K562 (cell line): Measurements from ENCODE around the gene PRAMEF1. TPM values are rescaled to one million over a fixed set of nuclear protein-coding genes. Genes with fewer than 3 reads are reported as not detected.

Experiments
- BRF1 ChIP-seq: IDR thresholded peaks from 3 replicates; pipeline ENCODE4 v1.6.1; 2011; ENCODE audit warnings: borderline replicate concordance, mild to moderate bottlenecking; ENCODE audit not compliant: insufficient read length; ENCODE audit errors: extremely low read depth
- CREB3L1 ChIP-seq: fragments of 450-650 bp; IDR thresholded peaks from 2 replicates; pipeline ENCODE4 v1.6.1; 2014; ENCODE audit warnings: low read depth, mild to moderate bottlenecking, moderate library complexity, borderline replicate concordance
- ELF2 ChIP-seq: fragments of 250-450 bp; sonication (Bioruptor Pico); IDR thresholded peaks from 2 replicates; pipeline ENCODE4 v1.5.0; 2021; ENCODE audit warnings: mild to moderate bottlenecking
- MLX ChIP-seq, 2 experiments: fragments of 450-650 bp in 1 of 2; sonication (generic) in 1 of 2; formaldehyde crosslinking; conservative IDR thresholded peaks; 2 replicates each; pipeline versions ENCODE4 v1.4.0 to v1.8.1; 2020 to 2022; ENCODE audit warnings: mild to moderate bottlenecking in 1 of 2, missing genetic modification reagents in 1 of 2
- NCOA6 ChIP-seq: fragments of 450-650 bp; IDR thresholded peaks from 2 replicates; pipeline ENCODE4 v1.6.1; 2017; ENCODE audit warnings: mild to moderate bottlenecking
- POLR2B ChIP-seq: fragments of 450-650 bp; IDR thresholded peaks from 2 replicates; pipeline ENCODE4 v1.6.1; 2018; ENCODE audit warnings: low read depth; ENCODE audit not compliant: partially characterized antibody
- POU5F1 ChIP-seq: fragments of 150-350 bp; IDR thresholded peaks from 2 replicates; pipeline ENCODE4 v1.6.1; 2014; ENCODE audit warnings: borderline replicate concordance, low read length, low read depth, mild to moderate bottlenecking; ENCODE audit not compliant: partially characterized antibody
- PTBP1 ChIP-seq: fragments of 200-400 bp; formaldehyde crosslinking; IDR thresholded peaks from 2 replicates; pipeline ENCODE4 v1.6.1; 2017; ENCODE audit warnings: low read depth, low read length
- SMC3 ChIP-seq: conservative IDR thresholded peaks from 2 replicates; pipeline ENCODE4 v1.6.1; 2011; ENCODE audit warnings: low read depth, low read length, improper control_type of control experiment; ENCODE audit not compliant: insufficient read depth
- SOX6 ChIP-seq: fragments of 450-650 bp; IDR thresholded peaks from 2 replicates; pipeline ENCODE4 v1.6.1; 2014; ENCODE audit warnings: mild to moderate bottlenecking
- TBL1XR1 ChIP-seq, 2 experiments: IDR thresholded peaks; 2 replicates each; pipeline ENCODE4 v1.6.1; 2012; ENCODE audit warnings: improper control_type of control experiment in 2 of 2, low read length in 2 of 2, mild to moderate bottlenecking in 1 of 2
- USF2 ChIP-seq: sonication (generic); formaldehyde crosslinking; IDR thresholded peaks from 2 replicates; pipeline ENCODE4 v1.5.0; 2020; ENCODE audit warnings: missing genetic modification reagents
- ZMIZ1 ChIP-seq, 2 experiments: fragments of 150-350 bp in 1 of 2; IDR thresholded peaks; 2 replicates each; pipeline ENCODE4 v1.6.1; 2012 to 2016; ENCODE audit warnings: low read depth in 2 of 2, low read length in 2 of 2, mild to moderate bottlenecking in 1 of 2, moderate library complexity in 1 of 2
- ZNF398 ChIP-seq: fragments of 250-450 bp; sonication (Bioruptor Pico); IDR thresholded peaks from 2 replicates; pipeline ENCODE4 v1.8.0; 2021; ENCODE audit warnings: moderate library complexity, mild to moderate bottlenecking, inconsistent platforms
- ZNF583 ChIP-seq: fragments of 250-450 bp; sonication (Bioruptor Pico); IDR thresholded peaks from 2 replicates; pipeline ENCODE4 v1.4.0; 2020
- ZNF766 ChIP-seq: fragments of 200-800 bp; sonication (Bioruptor generic); conservative IDR thresholded peaks from 2 replicates; pipeline ENCODE4 v1.6.1; 2016; ENCODE audit warnings: missing genetic modification characterization, missing compliant biosample characterization
- polyA plus RNA-seq, 8 experiments: library from polyadenylated mRNA; depleted of rRNA in 4 of 8; stranded (reverse) in 5 of 8; unstranded in 3 of 8; fragments of >200 nt; fragmentation: Nextera tagmentation in 2 of 8; fragmentation: Illumina TruSeq in 1 of 8; extraction: Ambion mirVana in 2 of 8; extraction: Trizol in 1 of 8; gene quantifications; 2 replicates each; pipeline versions ENCODE4 v1.2.1 to v1.2.3, GENCODE V29; 2011 to 2014; ENCODE audit warnings: inconsistent platforms in 1 of 8, missing spikeins in 1 of 8
- total RNA-seq, 7 experiments: library from RNA; depleted of rRNA in 6 of 7; stranded (reverse); fragments of >200 nt in 6 of 7; fragmentation: Illumina TruSeq in 2 of 7; extraction: Trizol in 2 of 7; gene quantifications; 2 replicates each; pipeline versions ENCODE4 v1.2.1 to v1.2.3, GENCODE V29; 2011 to 2021; ENCODE audit warnings: low replicate concordance in 1 of 7
- TF ChIP-seq, protein P1 (sequence below): fragments of 450-650 bp; formaldehyde crosslinking; IDR thresholded peaks from 2 replicates; pipeline ENCODE4 v1.4.0; 2022; ENCODE audit warnings: mild to moderate bottlenecking, moderate library complexity

Gene PRAMEF1
- total and polyA plus RNA-seq, 9 of the 15 experiments (the other 6 are each of a cell fraction or from before 2014, with no cell fraction given): not detected

GRCh38 chr1:12745126-12745991 is 45.8 kb upstream of the PRAMEF1 start (continued):
- TF ChIP-seq CREB3L1: no peak
- TF ChIP-seq SOX6: peak; percentile 98
- TF ChIP-seq PTBP1: no peak
- TF ChIP-seq ZNF398: no peak
- peak; percentile 54 for TF ChIP-seq ZNF583 (CRISPR knock-in tag)
- TF ChIP-seq ZMIZ1 (IDR thresholded peaks at IDR 0.05; ENCODE audit: low read depth in 2 of 2, low read length in 2 of 2): no peak
- TF ChIP-seq BRF1: no peak
- peak; percentile 99 for TF ChIP-seq ZNF766 (CRISPR knock-in tag)
- TF ChIP-seq NCOA6: no peak
- no peak for TF ChIP-seq MLX (CRISPR knock-in tag; conservative IDR thresholded peaks at IDR 0.05)
- no peak for TF ChIP-seq TBL1XR1 (IDR thresholded peaks at IDR 0.05; ENCODE audit: low read length in 2 of 2)
- no peak for TF ChIP-seq ELF2 (CRISPR knock-in tag)
- TF ChIP-seq POU5F1: no peak
- no peak for TF ChIP-seq SMC3
- TF ChIP-seq POLR2B: no peak
- TF ChIP-seq, protein P1, sequence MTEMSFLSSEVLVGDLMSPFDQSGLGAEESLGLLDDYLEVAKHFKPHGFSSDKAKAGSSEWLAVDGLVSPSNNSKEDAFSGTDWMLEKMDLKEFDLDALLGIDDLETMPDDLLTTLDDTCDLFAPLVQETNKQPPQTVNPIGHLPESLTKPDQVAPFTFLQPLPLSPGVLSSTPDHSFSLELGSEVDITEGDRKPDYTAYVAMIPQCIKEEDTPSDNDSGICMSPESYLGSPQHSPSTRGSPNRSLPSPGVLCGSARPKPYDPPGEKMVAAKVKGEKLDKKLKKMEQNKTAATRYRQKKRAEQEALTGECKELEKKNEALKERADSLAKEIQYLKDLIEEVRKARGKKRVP: peak; percentile 97
- no peak for TF ChIP-seq USF2 (CRISPR knock-in tag)
